HL-60 (cell line): Measurements from ENCODE around the gene IMPG2.

ENCODE experiments used
- CTCF ChIP-seq: IDR thresholded peaks from one replicate; pipeline ENCODE4 v1.5.1; 2011; ENCODE audit warnings: low read length, control low read depth, inconsistent platforms; ENCODE audit not compliant: insufficient read depth
- GABPA ChIP-seq: IDR thresholded peaks from 2 replicates; pipeline ENCODE4 v1.6.1; 2012; ENCODE audit warnings: low read depth
- POLR2AphosphoS5 ChIP-seq: IDR thresholded peaks from 2 replicates; pipeline ENCODE4 v1.6.1; 2012; ENCODE audit warnings: low read depth
- REST ChIP-seq: IDR thresholded peaks from 2 replicates; pipeline ENCODE4 v1.6.1; 2012; ENCODE audit warnings: low read depth; ENCODE audit not compliant: insufficient replicate concordance
- SPI1 ChIP-seq: IDR thresholded peaks from 2 replicates; pipeline ENCODE4 v1.6.1; 2012; ENCODE audit warnings: low read depth, mild to moderate bottlenecking, borderline replicate concordance

GRCh38 chr3:101273608-101274007, 46.8 kb downstream of the IMPG2 start:
- TF ChIP-seq CTCF (no peak), POLR2AphosphoS5 (no peak), SPI1 (no peak), REST (no peak), GABPA (no peak)
